GM21619 (cell line): ENCODE data around the gene MAD1L1.

Experiments
- ATAC-seq: cut with Tn5 transposase; IDR thresholded peaks from one replicate; pipeline ENCODE4 v1.9.1; 2021; ENCODE audit not compliant: unreplicated experiment

MAD1L1 gene

DNA sequence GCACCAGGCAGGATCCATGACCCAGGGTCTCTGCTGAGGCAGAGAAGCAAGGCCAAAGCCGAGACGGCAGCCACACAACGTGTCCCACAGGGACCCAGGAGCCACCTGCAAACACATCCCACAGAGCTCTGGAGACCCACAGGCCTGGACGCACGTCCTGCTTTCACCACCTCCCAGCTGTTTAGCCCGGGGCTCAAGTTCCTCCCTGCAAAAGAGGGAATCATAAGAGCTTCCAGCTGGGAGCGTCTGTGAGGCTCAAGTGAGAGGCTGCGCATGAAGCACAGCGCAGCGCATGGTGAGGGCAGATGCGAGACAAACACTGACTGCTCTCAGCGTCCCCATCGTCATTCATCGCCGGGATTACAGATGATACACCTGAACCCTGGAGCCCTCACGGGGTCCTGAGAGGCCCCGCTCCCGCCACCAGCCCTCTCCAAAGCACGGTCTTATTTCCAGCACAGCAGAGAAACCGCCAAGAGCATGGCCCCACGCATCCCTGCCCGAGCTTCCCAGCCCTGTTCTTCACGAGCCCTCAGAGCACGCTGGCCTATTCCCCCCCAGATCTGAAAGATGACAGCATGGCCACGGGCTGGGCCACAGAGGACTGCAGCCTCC is 88.7 kb downstream of the MAD1L1 start:
- no peak for ATAC-seq

- no peak for ATAC-seq
These were observed 89.3 kb downstream of the MAD1L1 start for GRCh38 chr7:2143450-2143849.

DNA sequence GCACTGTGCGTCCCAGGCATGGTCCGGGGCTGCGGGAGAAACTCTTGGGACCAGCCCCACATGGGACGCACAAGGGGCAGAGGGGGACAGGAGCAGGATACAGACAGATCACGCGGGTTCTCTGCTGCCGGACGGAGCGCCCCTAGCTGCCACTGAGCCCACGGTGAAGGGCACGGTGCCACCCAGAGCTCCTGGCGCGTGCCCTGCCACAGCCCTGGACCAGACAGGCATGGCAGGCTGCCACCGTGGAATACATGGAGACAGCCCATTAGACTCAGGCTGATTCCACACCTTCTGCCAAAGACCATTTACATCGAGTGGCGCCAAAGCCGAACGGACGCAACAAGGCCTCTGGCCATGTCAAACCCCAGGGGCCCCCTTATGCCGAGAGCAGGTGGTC is 90.4 kb downstream of the MAD1L1 start:
- ATAC-seq = no peak

- no peak for ATAC-seq
These were observed 91.1 kb downstream of the MAD1L1 start for GRCh38 chr7:2141651-2142050.

DNA sequence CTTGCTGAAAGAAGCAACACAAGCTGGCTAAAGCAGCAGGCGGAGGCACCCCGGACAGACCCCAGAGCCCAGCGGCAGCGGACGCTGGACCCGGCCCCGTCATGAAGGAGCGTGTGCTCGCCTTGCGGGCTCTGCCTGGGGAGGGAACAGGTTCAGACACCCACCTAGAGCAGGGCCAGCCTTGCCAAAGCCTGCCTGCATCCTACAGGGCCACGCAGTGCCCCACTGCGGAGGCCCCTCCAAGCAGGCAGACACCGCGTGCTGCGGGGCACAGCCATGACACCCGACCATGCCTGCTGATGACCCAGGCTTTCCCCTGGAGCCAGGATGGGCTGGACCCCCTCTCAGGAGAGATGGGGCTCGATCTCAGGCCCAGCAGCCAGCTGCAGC is 91.7 kb downstream of the MAD1L1 start:
- ATAC-seq = no peak

GRCh38 chr7:2140216-2141020 is 92.3 kb downstream of the MAD1L1 start:
- ATAC-seq = no peak

GRCh38 chr7:2139004-2139699 is 93.6 kb downstream of the MAD1L1 start:
- no peak for ATAC-seq

GRCh38 chr7:2138146-2138765 is 94.5 kb downstream of the MAD1L1 start:
- ATAC-seq = peak; percentile 60

GRCh38 chr7:2134740-2135139 is 98.0 kb downstream of the MAD1L1 start:
- no peak for ATAC-seq

DNA sequence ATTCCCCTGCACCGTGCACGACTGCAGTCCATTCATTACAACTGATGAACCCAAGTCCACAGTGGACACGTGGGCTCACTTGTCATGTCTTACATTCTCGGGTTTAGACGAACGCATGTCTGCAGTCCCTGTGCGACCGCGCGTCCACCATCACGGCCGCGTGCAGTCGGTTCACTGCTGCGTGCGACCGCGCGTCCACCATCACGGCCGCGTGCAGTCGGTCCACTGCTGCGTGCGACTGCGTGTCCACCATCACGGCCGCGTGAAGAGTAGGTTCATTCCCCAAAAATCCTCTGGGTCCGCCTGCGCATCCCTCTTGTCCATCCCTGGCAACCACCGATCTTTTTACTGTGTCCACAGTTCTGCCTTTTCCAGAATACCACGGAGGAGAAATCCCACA is 100.5 kb downstream of the MAD1L1 start:
- ATAC-seq = no peak

DNA sequence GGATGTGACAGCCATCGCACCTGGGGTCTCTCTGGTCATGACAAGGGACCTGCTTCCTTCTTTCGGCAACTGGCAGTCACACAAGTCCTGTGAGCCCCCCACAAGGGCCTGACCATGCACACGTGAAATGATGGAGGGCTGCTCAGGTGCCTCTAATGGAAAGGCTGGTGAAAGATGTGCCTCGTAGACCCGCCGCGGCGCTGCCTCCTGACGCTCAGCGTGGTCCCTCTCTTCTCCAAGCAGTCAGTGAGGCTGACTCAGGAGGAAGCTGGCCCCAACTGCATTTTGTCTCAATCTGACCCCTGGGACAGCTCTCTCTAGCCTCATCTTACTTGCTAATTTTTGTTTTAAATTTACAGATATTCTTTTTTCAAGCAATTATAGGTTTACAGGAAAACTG is 100.9 kb downstream of the MAD1L1 start:
- no peak for ATAC-seq

DNA sequence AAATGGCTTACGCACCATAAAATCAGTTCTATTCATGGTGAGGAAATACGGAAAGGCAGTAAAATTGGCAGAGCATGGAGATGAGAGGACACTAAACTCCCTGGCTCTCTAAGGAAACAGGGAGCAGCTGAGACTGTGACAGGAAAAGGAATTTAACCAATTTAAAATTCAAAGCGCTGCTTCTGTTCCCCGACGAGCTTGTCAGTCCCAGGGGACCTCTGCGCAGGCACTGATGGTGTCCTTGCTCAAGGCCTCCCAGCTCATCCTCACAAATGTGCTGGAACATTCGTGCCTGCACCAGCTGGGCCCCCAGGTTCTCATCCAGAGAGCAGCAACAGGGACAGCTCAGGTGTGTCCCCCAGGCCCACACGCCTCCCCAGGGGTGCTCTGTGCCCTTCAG is 101.4 kb downstream of the MAD1L1 start:
- no peak for ATAC-seq

DNA sequence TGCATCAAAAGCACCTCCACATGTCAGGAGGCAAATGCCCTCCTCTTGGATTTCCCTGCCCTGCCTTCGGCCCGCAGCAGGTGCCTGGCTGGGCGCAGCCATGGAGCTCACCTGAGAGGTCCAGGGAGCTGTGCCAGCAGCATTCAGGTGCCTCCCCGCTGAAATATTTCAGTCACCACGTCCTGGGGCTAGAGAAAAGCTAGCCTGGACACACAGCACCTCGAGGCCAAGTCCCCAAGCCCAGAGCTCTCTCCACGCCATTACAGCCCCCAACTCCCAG is 102.7 kb downstream of the MAD1L1 start:
- ATAC-seq = no peak

DNA sequence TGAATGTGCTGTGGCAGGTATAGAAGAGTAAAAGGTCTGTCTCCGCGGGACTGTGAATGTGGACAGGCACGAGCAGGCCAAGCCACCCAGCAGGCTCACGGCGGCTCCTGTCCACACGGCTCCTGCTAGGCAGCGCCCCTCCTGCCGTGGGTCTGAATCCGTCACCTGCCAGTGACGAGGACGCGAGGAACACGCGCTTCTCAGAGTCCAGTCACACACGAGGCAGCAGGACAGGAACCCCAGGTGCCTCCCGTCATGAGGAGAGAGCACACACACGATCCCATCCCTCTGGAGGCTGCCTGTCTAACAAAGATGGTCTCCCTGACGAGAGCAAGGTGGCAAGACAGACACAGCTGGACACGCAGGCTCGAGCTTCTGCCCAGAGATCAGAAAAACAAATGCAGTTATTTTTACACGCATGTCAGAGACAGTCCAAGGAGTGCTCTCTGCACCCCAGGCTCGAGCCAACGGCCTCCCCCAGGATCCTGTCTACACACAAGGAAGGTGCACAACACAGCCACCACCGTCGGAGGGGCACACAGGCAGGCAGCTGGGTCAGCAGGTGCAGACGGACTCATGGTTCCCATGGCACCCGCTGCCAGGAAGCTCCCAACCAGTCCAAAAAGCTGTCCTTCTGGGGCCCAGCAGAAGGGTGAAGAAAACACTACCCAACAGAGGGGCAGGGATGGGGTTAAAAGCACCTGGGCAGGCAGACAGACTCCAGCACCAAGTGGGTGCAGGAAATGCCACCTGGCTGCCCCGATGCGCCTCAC is 103.2 kb downstream of the MAD1L1 start:
- ATAC-seq = no peak

DNA sequence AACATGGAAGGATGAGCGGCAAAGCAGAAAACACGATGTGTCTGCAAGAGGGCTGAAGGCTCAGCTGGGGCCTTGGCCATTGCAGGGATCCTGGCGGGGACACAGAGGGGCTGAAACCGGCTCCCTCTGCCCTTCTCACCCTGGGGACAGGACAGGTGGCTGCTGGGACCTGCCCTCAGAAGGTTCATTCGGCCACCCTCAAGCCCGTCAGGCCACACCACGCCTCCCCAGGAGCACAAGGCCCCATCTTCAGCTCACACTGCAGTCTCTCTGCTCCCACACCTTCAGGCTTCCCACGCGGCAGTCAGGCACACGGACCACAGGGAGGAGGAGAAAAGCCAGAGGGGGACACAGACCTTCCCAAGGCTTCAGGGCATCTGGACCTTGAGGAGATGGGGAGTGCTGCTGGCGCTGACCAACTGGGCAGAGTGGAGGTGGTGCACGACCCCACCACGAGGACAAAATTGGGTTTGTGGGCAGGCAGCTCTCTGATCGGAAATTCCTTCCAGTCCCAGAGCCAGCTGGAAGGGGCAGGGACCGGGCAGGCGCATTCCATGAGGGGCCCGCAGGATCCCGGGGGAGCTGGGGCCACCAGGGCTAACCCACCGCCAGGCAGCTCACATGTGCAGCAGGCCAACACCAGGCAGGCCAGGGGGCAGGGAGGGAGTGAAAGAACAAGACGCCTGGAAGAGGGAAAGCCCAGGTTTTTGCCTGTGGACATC is 104.0 kb downstream of the MAD1L1 start:
- no peak for ATAC-seq

DNA sequence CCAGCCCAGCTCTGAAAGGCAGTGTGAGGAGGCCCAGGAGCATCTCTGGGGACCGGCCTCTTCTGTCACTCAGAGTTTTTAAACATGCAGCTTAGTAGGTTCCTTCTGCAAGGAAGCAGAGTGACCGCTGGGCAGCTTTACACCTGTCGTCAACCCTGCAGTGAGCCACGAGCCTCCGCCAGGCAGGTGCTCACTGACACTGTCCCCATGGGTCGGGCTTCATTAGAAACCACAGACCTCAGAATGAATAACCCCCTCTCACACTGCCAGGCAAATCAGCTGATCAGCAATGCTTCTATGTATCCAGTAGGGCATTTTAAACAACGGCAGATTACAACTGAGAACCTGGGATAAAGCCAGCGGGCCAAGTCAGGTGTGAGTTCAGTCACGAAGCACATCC is 106.1 kb downstream of the MAD1L1 start:
- ATAC-seq = no peak

- ATAC-seq = no peak
These were observed 106.8 kb downstream of the MAD1L1 start for GRCh38 chr7:2125931-2126330.

- no peak for ATAC-seq
These were observed 108.0 kb downstream of the MAD1L1 start for GRCh38 chr7:2124604-2125345.

- no peak for ATAC-seq
These were observed 108.8 kb downstream of the MAD1L1 start for GRCh38 chr7:2123916-2124315.

DNA sequence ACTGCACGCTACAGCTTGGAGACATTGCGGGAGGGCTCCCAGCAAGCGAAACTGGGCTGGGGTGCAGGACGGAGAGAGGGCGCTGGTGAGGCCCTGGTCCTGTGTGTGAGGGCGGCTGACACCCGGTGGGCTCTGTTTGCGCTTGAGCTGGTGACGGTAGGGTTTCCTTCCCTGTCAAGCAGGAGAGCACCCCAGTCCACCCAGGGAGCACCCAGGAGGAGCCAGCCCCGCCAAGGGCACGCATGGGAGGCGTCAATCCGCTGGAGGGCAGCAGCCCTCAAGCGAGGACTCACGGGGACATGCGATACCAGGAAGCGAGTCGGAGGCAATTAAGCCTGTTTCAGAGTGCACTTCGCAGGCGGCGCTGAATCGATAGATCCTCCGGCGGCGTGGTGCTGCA is 109.4 kb downstream of the MAD1L1 start:
- no peak for ATAC-seq
